ENCODE data around the gene LRCOL1.
A peak's percentile ranks its signal among the peaks of the same experiment; 100 is the strongest.

Gene LRCOL1

DNA sequence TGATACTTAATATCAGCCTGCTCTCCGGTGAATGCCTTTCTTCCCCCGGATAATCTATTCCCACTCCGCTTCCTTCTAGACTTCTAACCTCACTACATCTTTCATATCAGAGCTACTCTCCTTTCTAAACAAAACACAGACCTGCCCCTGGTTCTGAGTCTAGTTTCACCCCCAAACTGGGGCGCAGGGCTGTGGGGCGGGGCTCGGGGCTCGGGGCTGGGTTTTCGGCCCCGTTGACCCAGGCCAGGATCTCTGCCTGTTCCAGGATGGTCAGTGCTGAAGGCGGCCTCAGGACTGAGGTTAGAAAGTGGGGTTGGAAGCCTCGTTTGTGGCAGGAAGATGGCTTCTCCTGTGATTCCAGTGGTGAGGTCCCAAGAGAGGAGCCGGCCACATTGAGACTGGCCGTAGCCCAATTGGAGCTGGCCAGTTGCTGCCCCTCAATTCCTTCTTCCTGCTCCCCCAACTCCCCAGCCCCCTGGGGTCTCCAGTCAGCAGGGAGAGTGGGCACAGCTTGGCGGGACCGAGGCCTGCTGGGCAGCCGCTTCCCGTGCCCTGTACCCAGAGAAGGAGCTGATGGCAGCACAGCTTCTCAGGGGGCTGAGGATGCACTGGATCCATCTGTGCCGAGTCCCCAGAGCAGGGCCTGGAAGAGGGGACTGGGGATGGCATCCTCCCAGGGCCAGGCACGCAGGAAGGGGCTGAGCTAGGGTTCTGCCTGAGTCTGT is 52.9 kb downstream of the LRCOL1 start:
- TF ChIP-seq CTCF (IDR thresholded peaks at IDR 0.05; ENCODE audit: low read depth, low read length, missing control alignments), result no peak
- in situ Hi-C loops (cut with HindIII; ENCODE audit: low sequenced_read_pairs), result no loop called here
- no peak for DNase-seq (ENCODE audit: low read depth)
- no peak overlapping the region for H3K4me3 ChIP-seq (ENCODE audit: low read depth, low read length)

GRCh38 chr12:132556801-132557200 is 53.6 kb downstream of the LRCOL1 start:
- H3K4me3 ChIP-seq (ENCODE audit: low read depth, low read length), result no peak overlapping the region
- in situ Hi-C loops (cut with HindIII; ENCODE audit: low sequenced_read_pairs), result no loop called here
- TF ChIP-seq CTCF (IDR thresholded peaks at IDR 0.05; ENCODE audit: low read depth, low read length, missing control alignments), result no peak
- DNase-seq (ENCODE audit: low read depth), result no peak

DNA sequence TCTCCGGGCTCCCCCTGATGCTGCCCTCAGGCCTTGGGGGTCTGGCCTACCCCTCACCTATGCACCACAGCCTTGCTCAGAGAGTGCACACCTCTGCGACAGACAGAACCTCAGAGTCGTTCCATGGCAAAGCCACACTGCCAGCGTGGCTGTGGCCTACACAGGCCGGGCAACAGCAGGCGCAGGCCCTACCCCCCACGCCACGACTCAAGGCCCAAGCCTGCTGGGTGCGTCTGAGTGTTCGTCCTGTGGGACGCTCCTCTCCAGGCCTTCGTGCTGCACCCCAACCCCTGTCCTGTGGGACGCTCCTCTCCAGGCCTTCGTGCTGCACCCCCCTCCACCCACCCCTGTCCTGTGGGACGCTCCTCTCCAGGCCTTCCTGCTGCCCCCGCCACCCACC is 54.2 kb downstream of the LRCOL1 start:
- no peak for TF ChIP-seq CTCF (IDR thresholded peaks at IDR 0.05; ENCODE audit: low read depth, low read length, missing control alignments)
- DNase-seq (ENCODE audit: low read depth), result no peak
- in situ Hi-C loops (cut with HindIII; ENCODE audit: low sequenced_read_pairs), result no loop called here
- H3K4me3 ChIP-seq (ENCODE audit: low read depth, low read length), result no peak overlapping the region

GRCh38 chr12:132555686-132556085 is 54.7 kb downstream of the LRCOL1 start:
- in situ Hi-C loops (cut with HindIII; ENCODE audit: low sequenced_read_pairs), result no loop called here
- no peak for TF ChIP-seq CTCF (IDR thresholded peaks at IDR 0.05; ENCODE audit: low read depth, low read length, missing control alignments)
- H3K4me3 ChIP-seq (ENCODE audit: low read depth, low read length), result no peak overlapping the region
- no peak for DNase-seq (ENCODE audit: low read depth)

DNA sequence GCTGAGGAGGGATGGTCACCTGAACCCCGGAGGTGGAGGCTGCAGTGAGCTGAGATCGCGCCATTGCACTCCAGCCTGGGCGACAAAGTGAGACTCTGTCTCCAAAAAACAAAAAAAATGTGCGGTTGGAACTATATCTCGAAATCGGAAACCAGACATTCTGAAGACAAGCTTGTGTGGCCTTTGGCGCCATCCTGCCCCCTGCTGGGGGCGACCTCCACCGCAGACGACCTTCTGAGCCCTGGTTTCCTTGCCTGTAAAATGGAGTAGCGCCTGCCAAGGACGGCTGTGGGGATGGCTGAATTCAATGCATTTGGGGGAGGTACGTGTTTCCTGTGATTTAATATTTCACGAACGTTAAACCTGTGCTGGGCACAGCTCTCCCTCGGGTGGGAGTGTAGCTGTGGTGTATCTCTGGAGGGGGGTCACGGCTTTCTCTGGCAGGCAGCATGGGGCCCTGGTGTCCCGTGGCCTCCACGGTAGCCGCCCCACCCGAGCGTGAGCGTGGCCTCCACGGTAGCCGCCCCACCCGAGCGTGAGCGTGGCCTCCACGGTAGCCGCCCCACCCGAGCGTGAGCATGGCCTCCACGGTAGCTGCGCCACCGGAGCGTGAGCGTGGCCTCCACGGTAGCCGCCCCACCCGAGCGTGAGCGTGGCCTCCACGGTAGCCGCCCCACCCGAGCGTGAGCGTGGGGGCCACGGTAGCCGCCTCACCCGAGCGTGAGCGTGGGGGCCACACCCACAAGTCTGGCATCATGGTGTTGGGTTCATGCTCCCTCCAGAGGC is 55.3 kb downstream of the LRCOL1 start:
- TF ChIP-seq CTCF (IDR thresholded peaks at IDR 0.05; ENCODE audit: low read depth, low read length, missing control alignments), result peak; percentile 9
- in situ Hi-C loops (cut with HindIII; ENCODE audit: low sequenced_read_pairs), result no loop called here
- H3K4me3 ChIP-seq (ENCODE audit: low read depth, low read length), result no peak overlapping the region
- no peak for DNase-seq (ENCODE audit: low read depth)
